Calu3 (cell line): ENCODE measurements around the gene SLITRK3. TPM values are rescaled to one million over a fixed set of nuclear protein-coding genes. Genes with fewer than 3 reads are reported as not detected.
A peak's percentile ranks its signal among the peaks of the same experiment; 100 is the strongest.

ENCODE experiments used
- BruUV-seq: library from RNA; stranded (reverse); fragments of 400-500 nt; replicated peaks from 2 replicates; lab custom pipeline; 2021; lab: Mats Ljungman, UMichigan
- CTCF ChIA-PET: fragments of 300-600 bp; sonication (Branson Sonifier 250); formaldehyde crosslinking; loops from one replicate; lab custom pipeline; 2022; ENCODE audit warnings: antibody characterized with exemption; lab: Charles Lee
- DNase-seq: peaks from one replicate; pipeline ENCODE4 v3.0.0; 2022
- H3K27ac Mint-ChIP-seq: one replicate; pipeline ENCODE4 v1.8.0; 2022; ENCODE audit warnings: mixed read lengths; ENCODE audit not compliant: unreplicated experiment
- H3K27me3 Mint-ChIP-seq: one replicate; pipeline ENCODE4 v1.8.0; 2022; ENCODE audit warnings: mixed read lengths; ENCODE audit not compliant: unreplicated experiment
- H3K36me3 Mint-ChIP-seq: one replicate; pipeline ENCODE4 v1.8.0; 2022; ENCODE audit warnings: mild to moderate bottlenecking, moderate library complexity, mixed read lengths; ENCODE audit not compliant: insufficient read depth, unreplicated experiment
- H3K4me1 Mint-ChIP-seq: one replicate; pipeline ENCODE4 v1.8.0; 2022; ENCODE audit warnings: mild to moderate bottlenecking, low read depth, mixed read lengths; ENCODE audit not compliant: unreplicated experiment
- H3K4me3 Mint-ChIP-seq: one replicate; pipeline ENCODE4 v1.8.0; 2022; ENCODE audit warnings: mild to moderate bottlenecking, low read depth, moderate library complexity, mixed read lengths; ENCODE audit not compliant: unreplicated experiment
- H3K9me3 Mint-ChIP-seq: one replicate; pipeline ENCODE4 v1.8.0; 2022; ENCODE audit warnings: low read depth, mixed read lengths; ENCODE audit not compliant: unreplicated experiment
- CTCF ChIP-seq: fragments of 200-600 bp; IDR thresholded peaks from one replicate; pipeline ENCODE4 v1.8.0; 2022; ENCODE audit warnings: antibody characterized with exemption; ENCODE audit not compliant: unreplicated experiment
- intact Hi-C: fragments of 100-400 bp; cut with micrococcal nuclease; formaldehyde crosslinking; loops from one replicate; pipeline ENCODE4 v1.10.0; 2022; ENCODE audit not compliant: unreplicated experiment
- total RNA-seq: library from RNA; stranded (reverse); gene quantifications from 2 replicates; pipeline ENCODE4 v1.2.3, GENCODE V29; 2022

Gene SLITRK3
- total RNA-seq, 1 experiment from 2014 or later, result not detected

DNA sequence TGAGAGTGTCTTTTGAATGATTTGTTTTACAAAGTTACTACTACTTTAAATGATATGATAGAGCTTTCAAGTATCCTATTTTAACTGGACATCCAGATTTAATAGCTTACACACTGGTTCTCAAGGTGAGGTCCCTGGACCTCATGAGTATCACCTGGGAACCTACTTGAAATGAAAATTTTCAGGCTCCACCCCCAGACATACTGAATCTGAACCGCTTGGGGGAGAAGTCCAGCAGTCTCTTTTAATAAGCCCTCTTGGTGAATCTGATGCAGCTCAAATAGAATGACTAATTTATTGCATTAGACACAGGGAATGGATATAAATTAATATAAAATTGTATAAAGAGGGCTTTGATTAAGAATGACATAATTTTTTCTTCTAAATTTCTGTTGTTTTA is 29.4 kb upstream of the SLITRK3 start:
- H3K27ac Mint-ChIP-seq, result no peak overlapping the region
- H3K4me1 Mint-ChIP-seq, result no peaks in the 10 kb centered on the region
- no peaks in the 10 kb centered on the region for H3K36me3 Mint-ChIP-seq
- intact Hi-C loops, result no loop called here
- no peaks in the 10 kb centered on the region for H3K9me3 Mint-ChIP-seq
- BruUV-seq, result no TSS peak
- CTCF ChIA-PET, result no interaction called here
- H3K27me3 Mint-ChIP-seq, result no peaks in the 10 kb centered on the region
- H3K4me3 Mint-ChIP-seq, result no peak overlapping the region
- TF ChIP-seq CTCF, result no peak
- peak; percentile 8 for DNase-seq

GRCh38 chr3:165217739-165218138 is 21.6 kb upstream of the SLITRK3 start:
- BruUV-seq, result no TSS peak
- intact Hi-C loops, result no loop called here
- Mint-ChIP-seq H3K27ac (no peak overlapping the region), H3K4me1 (no peaks in the 10 kb centered on the region), H3K36me3 (no peaks in the 10 kb centered on the region), H3K9me3 (no peaks in the 10 kb centered on the region), H3K27me3 (no peaks in the 10 kb centered on the region), H3K4me3 (no peak overlapping the region)
- no peak for TF ChIP-seq CTCF
- CTCF ChIA-PET, result no interaction called here
- no peak for DNase-seq

DNA sequence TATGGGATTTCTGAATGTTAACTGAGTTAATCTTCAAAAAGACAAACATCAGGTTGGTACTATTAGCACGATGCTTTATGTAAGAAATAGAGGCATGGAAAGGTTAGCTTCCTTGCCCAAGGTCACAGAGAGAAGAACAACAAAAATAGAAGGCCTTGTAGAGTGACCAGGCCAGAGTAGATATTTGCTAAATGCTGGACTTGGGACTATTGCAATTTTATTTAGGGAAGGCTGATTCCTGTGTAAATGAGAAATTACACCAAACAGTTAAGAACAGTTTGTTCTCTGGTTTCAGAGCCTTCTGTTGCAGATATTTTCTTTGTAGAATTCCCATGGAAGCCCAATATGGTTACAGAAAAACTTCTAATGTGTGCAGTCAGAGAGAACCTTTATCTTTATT is 16.4 kb upstream of the SLITRK3 start:
- intact Hi-C loops, result no loop called here
- Mint-ChIP-seq H3K4me3 (no peak overlapping the region), H3K36me3 (no peaks in the 10 kb centered on the region), H3K27ac (no peak overlapping the region), H3K9me3 (no peaks in the 10 kb centered on the region), H3K4me1 (no peaks in the 10 kb centered on the region), H3K27me3 (no peaks in the 10 kb centered on the region)
- DNase-seq, result no peak
- CTCF ChIA-PET, result no interaction called here
- no TSS peak for BruUV-seq
- TF ChIP-seq CTCF, result no peak

- intact Hi-C loops, result no loop called here
- no peak for TF ChIP-seq CTCF
- BruUV-seq, result no TSS peak
- Mint-ChIP-seq H3K4me1 (no peaks in the 10 kb centered on the region), H3K9me3 (no peaks in the 10 kb centered on the region), H3K27ac (no peak overlapping the region), H3K36me3 (peaks cover 4% of the 10 kb centered on the region), H3K27me3 (no peaks in the 10 kb centered on the region), H3K4me3 (no peak overlapping the region)
- DNase-seq, result no peak
- CTCF ChIA-PET, result interaction anchor here (0.6 to 1.1 kb wide), 2 partner anchors 10 kb away, joined by 4 read pairs; no protein-coding TSS in a partner anchor
These were observed 15.5 kb upstream of the SLITRK3 start for GRCh38 chr3:165211721-165212120.
